Measurements from ENCODE around the gene ICA1.
"Not testable (repeated sequence)": the region's sequence is repeated elsewhere in the genome, so short reads cannot be mapped to it uniquely, and the experiment has no call there.

ICA1 gene

DNA sequence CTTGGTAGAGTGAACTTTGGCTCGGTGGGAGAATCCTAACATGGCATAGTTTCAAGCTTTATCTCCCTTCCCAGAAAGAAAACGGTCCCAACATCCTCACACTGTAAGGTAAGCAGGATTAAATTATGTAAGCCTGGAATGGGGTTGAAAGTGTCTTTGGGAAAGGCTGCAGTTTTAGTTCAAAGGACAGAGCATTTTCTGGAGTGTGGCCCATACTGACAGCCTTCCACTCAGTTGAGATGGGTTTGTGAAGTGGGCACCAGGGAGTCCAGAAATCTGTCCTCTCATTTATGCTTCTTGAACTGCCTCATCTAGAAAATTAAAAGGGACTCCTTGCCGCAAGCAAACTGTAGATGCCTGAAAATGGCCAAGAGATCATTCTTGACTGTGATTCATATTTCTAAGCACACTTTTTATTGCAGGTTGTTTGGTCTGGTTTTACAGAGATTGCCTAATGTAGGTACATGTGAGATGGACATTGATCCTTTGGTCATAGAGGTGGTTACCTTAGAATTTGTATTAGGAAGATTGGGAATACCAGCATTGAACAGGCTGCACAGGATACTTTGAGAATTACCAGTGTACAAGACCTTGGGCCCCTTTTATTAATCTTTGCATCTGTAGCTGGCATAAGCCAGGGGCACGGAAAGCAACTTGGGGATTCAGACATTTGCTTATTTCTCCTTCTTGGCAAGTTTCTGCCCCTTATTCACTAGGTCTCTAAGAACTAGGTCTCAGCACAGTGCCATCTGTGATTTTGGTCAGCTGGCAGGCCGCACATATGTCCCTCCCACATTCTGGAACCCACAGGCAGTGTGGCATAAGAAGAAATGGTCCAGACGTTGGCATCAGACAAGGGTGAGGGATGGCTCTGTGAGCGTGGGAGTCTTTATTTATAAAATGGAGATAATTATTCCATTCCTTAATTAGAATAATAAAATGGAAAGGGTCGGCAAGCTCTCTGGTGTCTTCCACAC, 167.5 kb downstream of the ICA1 start:
- DNase-seq (ENCODE audit: low spot score) = no peak

DNA sequence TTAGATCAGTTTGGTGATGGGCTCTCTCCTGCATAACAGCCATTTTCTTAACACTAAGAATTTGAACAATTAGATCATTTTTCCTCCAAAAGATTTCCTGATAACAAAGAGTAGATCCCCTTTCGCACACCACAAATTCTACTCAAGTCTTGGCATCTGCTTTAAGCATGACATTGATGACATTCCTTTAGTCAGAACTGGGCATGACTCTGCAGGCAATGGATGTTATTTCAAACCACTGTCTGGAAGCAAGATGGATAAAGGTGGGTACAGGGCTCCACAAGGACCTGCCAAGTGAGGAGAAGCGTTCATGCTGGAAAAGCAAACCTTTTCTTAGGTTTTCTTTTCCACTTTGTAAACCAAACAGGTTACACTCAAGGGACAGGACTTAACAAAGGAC, 169.8 kb downstream of the ICA1 start:
- DNase-seq (ENCODE audit: low spot score) = no peak

DNA sequence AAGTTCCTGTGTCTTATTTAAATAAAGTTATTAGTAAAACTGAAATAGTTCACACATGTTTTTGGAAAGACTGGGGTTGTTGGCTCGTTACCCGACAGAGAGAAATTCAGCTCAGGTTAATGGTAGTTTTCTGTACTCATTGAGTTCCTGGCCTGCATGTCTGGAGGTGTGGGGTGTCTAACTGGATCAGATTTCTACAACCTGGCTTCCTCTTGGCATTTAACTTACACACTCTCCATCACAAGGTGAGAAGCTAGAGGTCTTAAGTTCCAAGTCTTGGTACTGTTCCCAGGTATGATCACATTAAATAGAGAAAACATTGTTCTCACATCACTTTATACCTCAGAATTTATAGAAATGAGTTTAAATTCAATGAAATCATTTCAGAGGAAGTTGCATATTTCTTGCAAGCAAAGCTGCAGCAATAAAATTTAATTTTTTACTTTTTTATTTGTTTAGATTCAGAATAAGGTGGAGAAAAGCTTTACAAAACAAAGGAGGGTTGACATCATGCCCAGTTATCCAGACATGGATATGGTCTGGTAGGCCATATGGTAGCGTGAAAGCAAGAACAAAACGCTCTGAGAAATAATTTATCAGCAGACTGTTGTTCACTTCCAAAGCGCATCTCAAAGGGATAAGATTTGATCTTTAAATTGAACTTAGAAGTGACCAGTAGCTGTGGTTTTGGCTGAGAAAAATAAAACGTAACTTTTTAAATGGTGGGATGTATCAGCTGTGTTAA, 172.8 kb downstream of the ICA1 start:
- DNase-seq (ENCODE audit: low spot score) = no peak

DNA sequence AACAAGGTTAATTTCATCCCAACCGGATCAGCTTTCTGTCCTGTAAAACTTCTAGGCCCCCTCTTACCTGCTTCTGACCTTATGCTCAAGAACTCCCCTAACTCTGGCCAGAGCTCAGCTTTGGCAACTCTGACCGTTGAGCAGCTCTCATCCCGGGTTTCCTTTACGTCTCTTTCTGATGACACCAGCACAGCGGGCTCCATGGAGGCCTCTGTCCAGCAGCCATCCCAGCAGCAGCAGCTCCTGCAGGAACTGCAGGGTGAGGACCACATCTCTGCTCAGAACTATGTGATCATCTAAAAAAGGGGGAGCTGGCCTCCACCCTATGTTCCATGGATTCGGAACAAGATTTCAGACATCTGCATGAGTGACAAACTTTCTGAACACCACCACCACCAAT, 175.7 kb downstream of the ICA1 start:
- DNase-seq (ENCODE audit: low spot score) = no peak

DNA sequence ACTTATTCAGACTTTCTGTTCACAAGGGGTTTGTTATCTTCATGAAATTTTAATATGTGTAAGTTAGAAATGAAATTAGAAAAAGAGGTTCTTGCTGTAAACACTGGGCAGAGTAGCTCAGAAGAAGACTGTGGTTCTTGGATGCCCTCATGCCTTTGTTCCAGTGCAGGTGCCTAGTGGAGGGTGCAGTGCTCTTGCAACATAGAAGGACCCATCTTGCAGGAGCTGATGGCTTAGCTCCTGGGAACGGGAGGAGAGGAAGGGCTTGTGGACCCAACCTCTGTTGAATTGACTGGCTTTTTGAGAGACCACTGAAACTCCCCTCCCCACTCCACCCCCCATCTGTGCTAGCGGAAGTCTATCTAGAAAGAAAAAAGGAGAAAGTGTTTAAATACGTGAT, 176.5 kb downstream of the ICA1 start:
- DNase-seq (ENCODE audit: low spot score) = no peak

DNA sequence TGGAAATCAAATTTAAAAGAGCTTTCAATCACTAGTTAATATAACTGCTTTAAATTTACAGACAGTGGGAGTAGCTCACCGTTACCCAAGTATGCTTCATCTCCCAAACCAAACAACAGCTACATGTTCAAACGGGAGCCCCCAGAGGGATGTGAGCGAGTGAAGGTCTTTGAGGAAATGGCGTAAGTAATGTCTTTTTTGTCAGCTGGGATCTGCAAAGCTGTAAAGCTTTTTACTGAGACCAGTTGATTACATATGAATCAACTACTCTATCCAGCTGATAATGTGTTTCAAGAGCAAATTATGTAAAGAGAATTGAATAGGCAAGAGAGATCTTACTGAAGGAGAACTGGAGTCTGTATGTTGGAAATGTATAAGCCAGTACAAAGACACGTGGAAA, 177.1 kb downstream of the ICA1 start:
- DNase-seq (ENCODE audit: low spot score) = no peak

DNA sequence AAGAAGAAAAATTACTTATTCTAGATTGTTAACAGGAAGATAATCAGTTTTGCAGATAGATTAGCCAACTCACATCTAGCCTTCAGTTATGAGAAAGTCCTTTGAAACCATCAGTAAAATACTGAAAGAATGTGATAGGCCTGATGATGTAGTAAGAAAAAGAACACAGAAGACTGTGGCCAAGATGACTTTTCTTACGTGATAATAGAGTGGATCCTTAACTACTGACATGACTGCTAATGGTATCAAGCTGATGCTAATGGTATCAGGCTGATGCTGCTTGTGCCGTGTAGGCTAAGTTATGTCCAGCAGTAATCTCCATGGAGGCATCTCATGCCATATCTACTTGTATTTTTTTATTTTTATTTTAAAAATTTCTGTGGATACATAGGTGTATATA, 179.2 kb downstream of the ICA1 start:
- DNase-seq (ENCODE audit: low spot score) = no peak

DNA sequence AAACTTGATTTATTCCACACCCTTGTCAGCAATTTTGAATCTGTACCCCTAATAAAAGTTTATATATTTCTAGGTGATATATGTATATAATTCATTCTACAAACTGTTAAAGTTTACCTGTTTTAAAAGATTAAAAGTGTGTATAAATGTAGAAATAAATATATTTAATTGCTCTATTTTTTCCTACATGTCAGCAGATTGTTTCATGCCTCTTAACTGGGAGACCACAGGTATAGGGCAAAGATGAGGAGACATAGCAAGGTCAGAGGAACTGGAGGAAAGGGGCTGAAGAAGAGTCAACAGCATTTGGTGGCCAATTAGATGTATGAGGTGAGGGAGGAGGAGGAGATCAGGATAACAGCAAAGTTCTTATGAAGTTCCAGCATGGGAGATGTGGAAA, 183.5 kb downstream of the ICA1 start:
- no peak for DNase-seq (ENCODE audit: low spot score)

DNA sequence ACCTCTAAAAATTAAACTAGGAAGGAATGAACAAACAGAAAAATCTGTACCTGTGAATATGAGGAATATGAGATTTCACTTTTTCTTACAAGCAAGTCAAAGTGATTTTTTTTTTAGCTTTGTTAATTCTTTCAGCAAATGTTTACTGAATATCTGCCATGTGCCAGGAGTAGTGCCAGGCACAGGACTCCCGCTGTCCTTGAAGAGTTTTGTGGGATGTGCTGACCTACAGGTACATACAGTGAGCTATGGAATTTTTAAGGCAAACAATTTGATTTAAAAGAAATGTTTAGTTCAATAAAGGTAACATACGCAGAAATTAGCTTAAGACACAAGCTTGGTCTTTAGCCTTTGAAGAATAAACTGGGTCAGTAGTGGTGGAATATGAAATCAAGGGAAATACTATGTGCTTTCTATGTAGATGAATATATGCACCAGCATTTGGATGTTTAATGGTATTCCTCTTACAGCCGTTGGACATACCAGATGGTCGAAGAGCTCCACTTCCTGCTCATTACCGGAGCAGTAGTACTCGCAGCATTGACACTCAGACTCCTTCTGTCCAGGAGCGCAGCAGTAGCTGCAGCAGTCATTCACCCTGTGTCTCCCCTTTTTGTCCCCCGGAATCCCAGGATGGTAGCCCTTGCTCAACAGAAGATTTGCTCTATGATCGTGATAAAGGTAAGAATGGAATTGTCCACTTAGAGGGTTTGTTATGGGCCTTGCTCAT, 191.4 kb downstream of the ICA1 start:
- DNase-seq (ENCODE audit: low spot score) = no peak

DNA sequence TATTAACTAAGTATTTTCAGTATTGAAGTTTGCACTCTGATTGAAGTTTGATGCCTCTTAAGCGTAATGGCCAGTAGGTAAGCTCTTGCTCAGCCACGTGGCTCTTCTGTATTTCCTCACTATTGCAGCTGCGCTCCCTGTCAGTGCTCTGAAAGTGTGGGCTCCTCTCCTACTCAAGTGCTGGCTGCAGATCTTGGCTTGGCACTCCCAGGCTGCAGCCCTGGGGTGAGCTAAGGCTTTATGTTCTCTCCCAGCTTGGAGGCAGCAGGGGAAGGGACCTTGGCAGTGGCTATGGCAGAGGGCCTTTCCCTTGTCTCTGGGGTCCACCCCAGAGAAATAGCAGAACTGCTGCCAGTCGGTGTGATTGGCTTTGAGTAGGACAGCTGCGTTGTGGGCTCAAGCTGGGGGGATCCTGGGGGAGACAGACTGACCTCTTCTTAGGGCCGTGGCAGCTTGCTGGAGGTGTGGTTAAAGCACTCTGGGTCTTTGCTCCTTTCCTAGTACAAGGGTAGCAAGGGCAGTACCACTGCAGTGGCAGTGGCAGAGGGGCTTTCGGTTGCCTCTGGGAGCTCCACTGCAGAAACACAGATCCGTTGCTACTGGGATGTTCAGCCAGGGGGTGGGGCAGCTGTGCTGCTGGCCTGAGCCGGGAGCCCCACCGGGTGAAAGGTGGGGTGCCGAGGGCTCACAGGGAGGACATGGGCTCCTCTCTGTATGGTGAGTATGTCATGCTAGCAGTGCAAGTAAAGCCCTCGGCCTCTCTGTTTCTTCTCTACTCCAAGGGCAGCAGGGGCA, 192.9 kb downstream of the ICA1 start:
- no peak for DNase-seq (ENCODE audit: low spot score)

DNA sequence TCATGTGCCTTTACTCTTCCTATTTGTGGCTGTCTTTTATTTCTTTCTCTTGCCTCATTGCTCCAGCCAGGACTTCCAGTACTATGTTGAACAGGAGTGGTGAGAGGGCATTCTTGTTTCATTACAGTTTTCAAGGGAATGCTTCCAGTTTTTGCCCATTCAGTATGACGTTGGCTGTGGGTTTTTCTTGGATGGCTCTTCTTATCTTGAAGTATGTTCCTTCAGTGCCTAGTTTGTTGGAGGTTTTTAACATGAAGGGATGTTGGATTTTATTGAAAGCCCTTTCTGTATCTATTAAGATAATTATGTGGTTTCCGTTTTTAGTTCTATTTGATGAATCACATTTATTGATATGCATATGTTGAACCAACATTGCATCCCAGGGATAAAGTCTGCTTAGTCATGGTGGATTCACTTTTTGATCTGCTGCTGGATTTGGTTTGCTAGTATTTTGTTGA, 196.6 kb downstream of the ICA1 start:
- no peak for DNase-seq (ENCODE audit: low spot score)

DNA sequence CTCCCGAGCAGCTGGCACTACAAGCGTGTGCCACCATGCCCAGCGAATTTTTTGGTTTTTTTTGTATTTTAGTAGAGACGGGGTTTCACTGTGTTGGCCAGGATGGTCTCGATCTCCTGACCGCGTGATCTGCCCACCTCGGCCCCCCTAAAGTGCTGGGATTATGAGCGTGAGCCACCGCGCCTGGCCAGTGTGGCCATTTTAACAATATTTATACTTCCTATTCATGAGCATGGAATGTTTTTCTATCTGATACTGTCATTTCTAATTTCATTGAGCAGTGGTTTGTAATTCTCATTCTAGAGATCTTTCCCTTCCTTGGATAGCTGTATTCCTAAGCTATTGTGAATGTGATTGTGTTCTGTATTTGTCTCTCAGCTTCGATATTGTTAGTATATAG, 197.1 kb downstream of the ICA1 start:
- DNase-seq (ENCODE audit: low spot score) = no peak

DNA sequence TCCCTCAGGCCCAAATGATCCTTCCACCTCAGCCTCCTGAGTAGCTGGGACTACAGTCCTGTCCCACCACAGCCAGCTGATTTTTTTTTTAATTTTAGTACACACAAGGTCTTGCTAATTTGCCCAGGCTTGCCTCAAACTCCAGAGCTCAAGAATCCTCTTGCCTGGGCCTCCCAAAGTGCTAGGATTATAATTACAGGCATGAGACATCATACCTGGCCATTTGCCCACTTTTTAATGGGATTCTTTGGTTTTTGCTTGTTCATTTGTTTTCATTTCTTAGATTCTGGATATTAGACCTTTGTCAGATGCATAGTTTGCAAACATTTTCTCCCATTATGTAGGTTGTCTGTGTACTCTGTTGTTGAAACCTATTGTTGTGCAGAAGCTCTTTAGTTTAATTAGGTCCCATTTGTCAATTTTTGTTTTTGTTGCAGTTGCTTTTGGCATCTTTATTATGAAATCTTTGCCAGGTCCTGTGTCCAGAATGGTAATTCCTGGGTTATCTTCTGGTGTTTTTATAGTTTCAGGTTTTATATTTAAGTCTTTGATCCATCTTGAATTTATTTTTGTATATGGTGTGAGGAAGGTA, 198.2 kb downstream of the ICA1 start:
- DNase-seq (ENCODE audit: low spot score) = no peak

DNA sequence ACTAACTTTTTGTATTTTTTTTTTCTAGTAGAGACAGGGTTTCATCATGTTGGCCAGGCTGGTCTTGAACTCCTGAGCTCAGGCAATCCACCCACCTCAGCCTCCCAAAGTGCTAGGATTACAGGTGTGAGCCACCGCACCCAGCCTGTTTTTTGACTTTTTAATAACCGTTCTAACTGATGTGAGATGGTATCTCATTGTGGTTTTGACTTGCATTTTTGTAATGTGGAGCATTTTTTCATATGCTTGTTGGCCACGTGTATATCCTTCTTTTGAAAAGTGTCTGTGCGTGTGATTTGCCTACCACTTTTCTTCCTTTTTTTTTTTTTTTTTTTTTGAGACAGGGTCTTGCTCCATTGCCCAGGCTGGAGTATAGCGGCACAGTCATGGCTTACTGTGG, 198.7 kb downstream of the ICA1 start:
- not testable (repeated sequence) for DNase-seq (ENCODE audit: low spot score)

All from NAMALWA (cell line).